GM21786 (cell line): Measurements from ENCODE around the gene SRRM2.
A peak's percentile ranks its signal among the peaks of the same experiment; 100 is the strongest.

Experiments
- ATAC-seq: cut with Tn5 transposase; IDR thresholded peaks from one replicate; pipeline ENCODE4 v1.9.1; 2021; ENCODE audit not compliant: unreplicated experiment

Gene SRRM2

GRCh38 chr16:2737895-2738418, 14.5 kb upstream of the SRRM2 start:
- ATAC-seq = no peak

GRCh38 chr16:2738615-2739014, 13.8 kb upstream of the SRRM2 start:
- ATAC-seq = no peak

- ATAC-seq = no peak
These were observed 12.6 kb upstream of the SRRM2 start for GRCh38 chr16:2739625-2740430.

- ATAC-seq = no peak
These were observed 12.0 kb upstream of the SRRM2 start for GRCh38 chr16:2740476-2740875.

GRCh38 chr16:2741168-2741567, 11.3 kb upstream of the SRRM2 start:
- no peak for ATAC-seq

- no peak for ATAC-seq
These were observed 10.0 kb upstream of the SRRM2 start for GRCh38 chr16:2742323-2743006.

- no peak for ATAC-seq
These were observed 9.2 kb upstream of the SRRM2 start for GRCh38 chr16:2743007-2743810.

GRCh38 chr16:2744711-2745110, 7.7 kb upstream of the SRRM2 start:
- no peak for ATAC-seq

GRCh38 chr16:2745116-2745890, 7.1 kb upstream of the SRRM2 start:
- no peak for ATAC-seq

- ATAC-seq = no peak
These were observed 6.5 kb upstream of the SRRM2 start for GRCh38 chr16:2745961-2746360.

GRCh38 chr16:2748757-2749455, 3.5 kb upstream of the SRRM2 start:
- ATAC-seq = no peak

GRCh38 chr16:2749476-2749875, 3.0 kb upstream of the SRRM2 start:
- no peak for ATAC-seq

GRCh38 chr16:2749936-2750335, 2.5 kb upstream of the SRRM2 start:
- no peak for ATAC-seq

GRCh38 chr16:2751577-2752034, 832 bp upstream of the SRRM2 start:
- peak; percentile 28 for ATAC-seq

- ATAC-seq = peak; percentile 28
These were observed 653 bp downstream of the SRRM2 start for GRCh38 chr16:2752850-2753732.

GRCh38 chr16:2753733-2754020, 1.2 kb downstream of the SRRM2 start:
- no peak for ATAC-seq

- ATAC-seq = no peak
These were observed 2.7 kb downstream of the SRRM2 start for GRCh38 chr16:2755158-2755557.

- no peak for ATAC-seq
These were observed 4.0 kb downstream of the SRRM2 start for GRCh38 chr16:2756288-2757015.

- ATAC-seq = no peak
These were observed 4.9 kb downstream of the SRRM2 start for GRCh38 chr16:2757344-2757743.
